GM21737 (cell line): ENCODE results near the gene DEFB131B.
"Not testable (repeated sequence)": the region's sequence is repeated elsewhere in the genome, so short reads cannot be mapped to it uniquely, and the experiment has no call there.

ENCODE experiments used
- ATAC-seq: cut with Tn5 transposase; IDR thresholded peaks from one replicate; pipeline ENCODE4 v1.9.1; 2021; ENCODE audit warnings: mild to moderate bottlenecking, moderate library complexity; ENCODE audit not compliant: unreplicated experiment

The DEFB131B gene

GRCh38 chr11:71878059-71878458 is at the start of gene DEFB131B:
DEFB131B (plus strand) TSS chr11:71878453; CDS start chr11:71878453, 0 bp downstream.
- not testable (repeated sequence) for ATAC-seq

DNA sequence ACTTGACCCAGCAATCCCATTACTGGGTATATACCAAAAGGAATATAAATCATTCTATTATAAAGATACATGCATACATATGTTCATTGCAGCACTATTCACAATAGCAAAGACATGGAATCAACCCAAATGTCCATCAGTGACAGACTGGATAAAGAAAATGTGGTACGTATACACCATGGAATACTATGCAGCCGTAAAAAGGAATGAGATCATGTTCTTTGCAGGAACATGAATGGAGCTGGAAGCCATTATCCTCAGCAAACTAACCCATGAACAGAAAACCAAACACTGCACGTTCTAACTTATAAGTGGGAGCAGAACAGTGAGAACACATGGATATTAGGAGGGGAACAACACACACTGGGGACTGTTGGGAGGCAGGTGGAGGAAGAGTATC is 49.0 kb upstream of the DEFB131B start:
- not testable (repeated sequence) for ATAC-seq

DNA sequence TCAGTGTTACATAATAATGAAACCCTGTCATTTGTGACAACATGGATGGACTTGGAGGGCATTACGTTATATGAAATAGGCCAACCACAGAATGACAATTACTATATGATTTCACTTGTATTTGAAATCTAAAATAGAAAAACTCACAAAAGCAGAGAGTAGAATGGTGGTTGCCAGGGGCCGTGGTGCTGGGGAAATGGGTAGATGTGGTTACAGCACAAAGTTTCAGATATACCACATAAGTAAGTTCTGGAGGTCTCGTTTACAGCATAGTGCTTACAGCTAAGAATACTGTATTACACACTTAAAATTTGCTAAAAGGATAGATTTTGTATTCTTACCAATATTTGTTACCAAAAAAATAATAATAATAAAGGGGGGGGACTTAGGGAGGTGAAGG is 48.6 kb upstream of the DEFB131B start:
- ATAC-seq, result not testable (repeated sequence)

DNA sequence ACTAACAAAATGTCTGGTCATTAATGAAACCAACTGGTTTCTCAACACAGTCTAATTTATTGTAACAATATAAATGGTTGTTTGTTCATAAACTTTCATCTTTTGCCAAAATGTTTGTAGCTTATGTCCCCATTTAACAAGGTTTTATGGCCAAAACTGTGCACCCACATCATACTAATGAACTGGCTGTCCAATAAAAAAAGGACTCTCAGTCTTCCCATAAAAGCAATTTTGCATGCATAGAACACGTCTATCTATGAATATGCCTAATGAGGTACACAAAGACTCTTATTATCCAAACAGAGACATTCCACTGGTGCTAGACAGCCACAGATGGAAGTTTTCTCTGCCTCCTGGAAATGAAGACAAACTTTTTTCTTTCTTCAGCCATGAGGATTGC is 45.4 kb upstream of the DEFB131B start, which contains the start of gene DEFB108B:
TSS of gene DEFB108B (plus strand) at position 390 of the 400 bp plus-strand sequence. CDS start at position 390, 0 bp downstream.
- not testable (repeated sequence) for ATAC-seq

- not testable (repeated sequence) for ATAC-seq
Observed at GRCh38 chr11:71842720-71843119, 35.5 kb upstream of the DEFB131B start.

DNA sequence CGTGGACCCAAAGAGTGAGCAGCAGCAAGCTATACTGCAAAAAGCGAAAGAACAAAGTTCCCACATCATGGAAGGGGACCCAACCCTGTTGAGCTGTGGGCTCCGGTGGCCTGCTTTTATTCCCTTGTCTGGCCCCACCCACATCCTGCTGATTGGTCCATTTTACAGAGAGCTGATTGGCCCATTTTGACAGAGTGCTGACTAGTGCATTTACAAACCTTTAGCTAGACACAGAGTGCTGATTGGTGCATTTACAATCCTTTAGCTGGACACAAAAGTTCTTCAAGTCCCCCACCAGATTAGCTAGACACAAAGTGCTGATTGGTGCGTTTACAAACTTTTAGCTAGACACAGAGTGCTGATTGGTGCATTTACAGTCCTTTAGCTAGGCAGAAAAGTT is 34.9 kb upstream of the DEFB131B start:
- ATAC-seq, result not testable (repeated sequence)

- ATAC-seq, result no peak
Observed at GRCh38 chr11:71843858-71844257, 34.4 kb upstream of the DEFB131B start.

DNA sequence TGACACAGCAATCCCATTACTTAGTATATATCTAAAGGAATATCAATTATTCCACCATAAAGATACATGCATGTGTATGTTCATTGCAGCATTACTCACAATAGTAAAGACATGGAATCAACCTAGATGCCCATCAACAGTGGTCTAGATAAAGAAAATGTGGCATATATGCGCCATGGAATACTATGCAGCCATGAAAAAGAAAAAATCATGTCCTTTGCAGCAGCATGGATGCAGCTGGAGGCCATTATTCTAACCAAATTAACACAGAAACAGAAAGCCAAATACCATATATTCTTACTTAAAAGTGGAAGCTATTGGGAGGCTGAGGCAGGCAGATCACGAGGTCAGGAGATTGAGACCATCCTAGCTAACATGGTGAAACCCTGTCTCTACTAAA is 24.4 kb upstream of the DEFB131B start:
- not testable (repeated sequence) for ATAC-seq

- not testable (repeated sequence) for ATAC-seq
Observed at GRCh38 chr11:71855880-71856279, 22.4 kb upstream of the DEFB131B start.

DNA sequence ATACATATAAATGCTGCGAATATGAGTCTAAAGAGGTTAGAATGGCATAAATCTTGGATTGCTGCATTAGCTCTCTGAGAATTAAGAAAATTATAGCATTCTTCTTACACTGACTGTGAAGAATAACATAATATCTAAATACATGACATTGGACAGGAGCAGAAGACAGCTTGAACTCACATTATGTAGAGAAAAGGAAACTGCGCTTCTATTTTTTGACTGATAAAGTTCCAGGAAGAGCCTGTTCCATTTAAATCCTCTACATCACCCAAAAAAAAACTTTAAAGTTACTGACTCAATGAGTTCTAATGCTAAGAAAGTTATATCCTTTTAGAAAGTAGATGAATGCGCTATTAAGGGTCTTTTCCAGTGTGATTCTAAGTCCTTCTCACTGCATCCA is 17.4 kb upstream of the DEFB131B start:
- not testable (repeated sequence) for ATAC-seq

- not testable (repeated sequence) for ATAC-seq
Observed at GRCh38 chr11:71863978-71864627, 14.2 kb upstream of the DEFB131B start.

- ATAC-seq, result not testable (repeated sequence)
Observed at GRCh38 chr11:71867209-71867608, 11.0 kb upstream of the DEFB131B start.

DNA sequence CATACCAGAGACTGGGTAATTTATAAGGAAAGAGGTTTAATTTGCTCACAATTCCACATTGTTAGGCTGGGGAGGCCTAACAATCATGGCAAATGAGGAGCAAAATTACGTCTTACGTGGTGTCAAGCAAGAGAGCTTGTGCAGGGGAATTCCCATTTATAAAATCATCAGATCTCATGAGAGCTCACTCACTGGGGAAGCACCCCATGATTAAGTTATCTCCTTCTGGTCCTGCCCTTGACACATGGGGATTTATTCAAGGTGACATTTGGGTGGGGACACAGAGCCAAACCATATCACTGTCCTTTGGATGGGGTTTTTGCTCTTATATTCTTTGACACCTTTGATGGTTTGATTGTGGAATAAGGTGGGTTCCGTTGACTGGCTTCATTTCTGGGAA is 8.3 kb upstream of the DEFB131B start:
- ATAC-seq, result not testable (repeated sequence)

- not testable (repeated sequence) for ATAC-seq
Observed at GRCh38 chr11:71870661-71871060, 7.6 kb upstream of the DEFB131B start.

DNA sequence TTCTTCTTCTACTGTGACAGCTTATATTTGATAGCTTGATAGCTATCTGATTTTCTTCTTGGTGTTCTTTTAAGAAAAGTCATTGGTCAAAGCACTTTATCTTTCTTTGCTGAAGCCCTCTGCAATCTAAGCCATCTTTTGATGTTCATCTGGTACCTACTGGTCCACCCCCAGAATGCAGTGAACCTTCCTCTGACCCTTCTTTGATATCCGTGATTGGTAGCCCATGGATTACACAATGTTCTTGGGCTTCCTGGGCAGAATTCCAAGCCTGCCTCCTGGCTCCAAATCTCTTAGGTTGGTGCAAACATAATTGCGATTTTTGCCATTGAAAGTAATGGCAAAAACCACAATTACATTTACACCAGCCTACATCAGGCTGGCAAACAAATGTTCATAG is 2.0 kb upstream of the DEFB131B start:
- ATAC-seq, result not testable (repeated sequence)

DNA sequence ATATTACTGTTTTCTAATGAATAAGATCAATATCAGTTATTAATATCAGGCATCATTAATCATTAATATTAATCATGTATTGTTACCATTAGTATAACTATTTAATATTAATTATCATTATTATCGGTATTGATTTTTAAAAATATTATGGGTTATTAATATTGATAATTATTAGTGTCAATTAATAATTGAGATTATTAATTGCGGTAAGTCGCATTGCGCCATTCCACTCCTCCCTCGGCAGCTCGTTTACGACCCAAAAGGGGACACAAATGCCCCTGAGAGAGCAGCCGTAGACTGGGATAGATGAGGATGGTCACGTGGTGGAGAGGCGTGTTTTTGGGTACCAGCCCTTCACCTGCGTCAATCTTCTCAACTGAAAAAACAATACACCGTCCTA is 7.6 kb downstream of the DEFB131B start:
- not testable (repeated sequence) for ATAC-seq

GRCh38 chr11:71888335-71889010 is 10.2 kb downstream of the DEFB131B start:
- not testable (repeated sequence) for ATAC-seq

DNA sequence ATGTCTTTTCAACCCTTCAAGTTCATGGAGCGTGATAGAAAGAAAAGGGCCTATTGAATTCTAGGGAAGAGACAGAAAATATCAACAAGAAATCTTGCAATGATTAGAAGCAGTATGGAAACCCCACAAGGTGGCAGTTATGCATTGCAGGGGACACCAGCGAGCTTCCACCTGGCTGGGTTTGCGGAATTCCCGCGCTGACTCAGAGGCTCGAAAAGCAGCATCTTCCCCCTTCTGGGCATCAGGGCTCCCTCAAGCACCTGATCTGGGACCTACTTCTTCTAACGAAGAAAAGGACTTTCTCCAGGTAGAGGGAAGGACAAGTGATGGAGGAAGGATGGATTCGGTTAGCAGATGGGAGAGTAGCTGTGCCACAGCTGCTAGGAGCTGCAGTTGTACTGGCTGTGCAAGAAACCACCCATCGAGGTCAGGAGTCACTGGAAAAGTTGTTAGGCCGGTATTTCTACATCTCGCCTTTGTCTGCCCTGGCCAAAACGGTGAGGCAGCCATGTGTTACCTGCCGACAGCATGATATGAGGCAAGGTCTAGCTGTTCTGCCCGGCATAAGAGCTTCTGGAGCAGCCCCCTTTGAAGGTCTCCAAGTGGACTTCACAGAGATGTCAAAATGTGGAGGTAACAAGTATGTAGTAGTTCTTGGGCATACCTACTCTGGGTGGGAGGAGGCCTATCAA is 11.1 kb downstream of the DEFB131B start:
- ATAC-seq, result not testable (repeated sequence)

DNA sequence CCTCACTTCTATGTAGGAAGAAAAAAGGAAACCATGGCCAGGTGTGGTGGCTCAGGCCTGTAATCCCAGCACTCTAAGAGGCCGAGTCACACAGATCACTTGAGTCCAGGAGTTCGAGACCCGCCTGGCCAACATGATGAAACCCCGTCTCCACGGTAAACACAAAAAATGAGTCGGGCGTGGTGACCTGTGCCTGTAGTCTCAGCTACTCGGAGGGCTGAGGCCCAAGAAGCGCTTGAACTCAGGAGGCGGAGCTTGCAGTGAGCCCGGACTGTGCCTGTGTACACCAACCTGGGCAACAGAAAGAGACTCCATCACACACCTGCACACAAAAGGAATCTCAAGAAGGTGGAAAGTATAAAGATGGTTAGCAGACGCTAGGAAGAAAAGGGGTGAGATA is 17.7 kb downstream of the DEFB131B start:
- ATAC-seq, result no peak

DNA sequence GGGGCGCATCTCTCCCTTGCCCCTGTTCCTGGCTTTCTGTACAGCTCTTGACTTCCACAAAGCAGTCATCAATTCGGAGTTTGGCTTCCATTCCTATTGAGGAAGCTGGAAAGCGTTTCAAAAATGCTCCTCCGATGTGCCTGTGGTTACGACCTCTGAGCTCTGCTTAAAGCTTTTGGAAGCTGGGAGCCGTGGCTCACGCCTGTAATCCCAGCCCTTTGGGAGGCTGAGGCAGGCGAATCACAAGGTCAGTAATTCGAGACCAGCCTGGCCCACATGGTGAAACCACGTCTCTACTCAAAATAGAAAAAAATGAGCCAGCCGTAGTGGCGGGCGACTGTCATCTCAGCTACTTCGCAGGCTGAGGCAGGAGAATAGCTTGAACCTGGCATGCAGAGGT is 22.9 kb downstream of the DEFB131B start:
- not testable (repeated sequence) for ATAC-seq

DNA sequence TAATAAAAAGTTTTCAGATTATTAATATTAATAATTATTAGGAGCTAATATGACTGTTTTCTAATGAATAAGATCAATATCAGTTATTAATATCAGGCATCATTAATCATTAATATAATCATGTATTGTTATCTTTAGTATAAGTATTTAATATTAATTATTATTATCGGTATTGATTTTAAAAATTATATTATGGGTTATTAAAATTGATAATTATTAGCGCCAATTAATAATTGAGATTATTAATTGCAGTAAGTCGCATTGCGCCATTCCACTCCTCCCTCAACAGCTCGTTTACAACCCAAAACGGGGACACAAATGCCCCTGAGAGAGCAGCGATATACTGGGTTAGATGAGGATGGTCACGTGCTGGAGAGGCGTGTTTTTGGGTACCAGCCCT is 30.0 kb downstream of the DEFB131B start:
- ATAC-seq, result no peak

DNA sequence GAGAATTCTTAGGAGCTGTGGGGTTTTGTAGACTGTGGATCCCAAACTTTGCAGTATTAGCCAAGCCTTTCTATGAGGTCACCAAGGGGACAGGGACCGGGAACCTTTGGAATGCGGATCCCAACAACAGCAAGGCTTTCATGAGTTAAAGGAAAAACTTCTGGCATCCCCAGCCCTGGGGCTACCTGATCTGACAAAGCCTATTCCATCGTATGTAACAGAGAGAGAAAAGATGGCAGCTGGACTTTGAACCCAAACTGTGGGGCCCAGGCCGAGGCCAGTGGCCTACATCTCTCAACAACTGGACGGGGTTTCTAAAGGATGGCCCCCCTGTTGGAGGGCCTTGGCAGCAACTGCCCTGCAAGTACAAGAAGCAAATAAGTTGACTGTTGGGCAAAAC is 32.5 kb downstream of the DEFB131B start:
- ATAC-seq, result not testable (repeated sequence)
